GM12864 (cell line): Measurements from ENCODE around the gene PVALB.
"Not testable (repeated sequence)": the region's sequence is repeated elsewhere in the genome, so short reads cannot be mapped to it uniquely, and the experiment has no call there.

Source experiments
- DNase-seq: peaks from one replicate; pipeline ENCODE4 v3.0.0-alpha.2; 2011; ENCODE audit warnings: low read depth
- H3K4me3 ChIP-seq: 2 replicates; pipeline ENCODE4 v1.5.1; 2011; ENCODE audit warnings: mild to moderate bottlenecking, low read depth, low read length, control low read depth
- TF ChIP-seq, protein P1 (sequence below): IDR thresholded peaks from 2 replicates; pipeline ENCODE4 v1.5.1; 2011; ENCODE audit warnings: low read depth, mild to moderate bottlenecking, moderate library complexity, low read length, control low read depth, inconsistent platforms; ENCODE audit errors: missing control alignments

PVALB gene

GRCh38 chr22:36759481-36760159 lies 57.2 kb downstream of the PVALB start:
- no peak for DNase-seq
- TF ChIP-seq, protein P1, sequence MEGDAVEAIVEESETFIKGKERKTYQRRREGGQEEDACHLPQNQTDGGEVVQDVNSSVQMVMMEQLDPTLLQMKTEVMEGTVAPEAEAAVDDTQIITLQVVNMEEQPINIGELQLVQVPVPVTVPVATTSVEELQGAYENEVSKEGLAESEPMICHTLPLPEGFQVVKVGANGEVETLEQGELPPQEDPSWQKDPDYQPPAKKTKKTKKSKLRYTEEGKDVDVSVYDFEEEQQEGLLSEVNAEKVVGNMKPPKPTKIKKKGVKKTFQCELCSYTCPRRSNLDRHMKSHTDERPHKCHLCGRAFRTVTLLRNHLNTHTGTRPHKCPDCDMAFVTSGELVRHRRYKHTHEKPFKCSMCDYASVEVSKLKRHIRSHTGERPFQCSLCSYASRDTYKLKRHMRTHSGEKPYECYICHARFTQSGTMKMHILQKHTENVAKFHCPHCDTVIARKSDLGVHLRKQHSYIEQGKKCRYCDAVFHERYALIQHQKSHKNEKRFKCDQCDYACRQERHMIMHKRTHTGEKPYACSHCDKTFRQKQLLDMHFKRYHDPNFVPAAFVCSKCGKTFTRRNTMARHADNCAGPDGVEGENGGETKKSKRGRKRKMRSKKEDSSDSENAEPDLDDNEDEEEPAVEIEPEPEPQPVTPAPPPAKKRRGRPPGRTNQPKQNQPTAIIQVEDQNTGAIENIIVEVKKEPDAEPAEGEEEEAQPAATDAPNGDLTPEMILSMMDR = no peak
- no peak overlapping the region for H3K4me3 ChIP-seq

DNA sequence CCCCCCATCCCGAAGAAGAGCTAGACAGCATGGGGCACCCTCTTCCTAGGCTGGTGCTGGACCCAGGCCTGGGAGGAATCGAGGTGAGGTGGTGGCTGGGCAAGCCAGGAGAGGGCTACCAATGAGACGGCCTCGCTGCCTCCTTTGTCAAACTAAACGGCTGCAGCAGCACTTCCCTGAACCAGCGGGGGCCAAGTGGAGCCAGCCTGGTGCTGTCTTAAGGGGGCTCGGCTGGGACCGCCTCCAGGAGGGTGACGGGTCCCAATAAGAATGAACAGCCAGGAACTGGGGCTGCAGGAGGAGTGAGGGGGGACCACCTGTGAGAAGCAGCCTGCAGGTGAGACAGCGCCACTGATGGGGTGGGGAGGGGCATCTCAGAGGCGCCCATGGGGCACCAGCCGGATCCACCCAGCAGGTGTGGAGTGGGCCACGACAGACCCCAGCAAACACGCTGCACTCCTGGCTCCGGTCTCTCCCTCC lies 58.0 kb downstream of the PVALB start:
- TF ChIP-seq, protein P1 = no peak
- DNase-seq = no peak
- H3K4me3 ChIP-seq = no peak overlapping the region

GRCh38 chr22:36757668-36758211 lies 59.1 kb downstream of the PVALB start:
- TF ChIP-seq, protein P1 = peak; percentile 91
- peak; percentile 30 for DNase-seq
- H3K4me3 ChIP-seq = no peak overlapping the region

DNA sequence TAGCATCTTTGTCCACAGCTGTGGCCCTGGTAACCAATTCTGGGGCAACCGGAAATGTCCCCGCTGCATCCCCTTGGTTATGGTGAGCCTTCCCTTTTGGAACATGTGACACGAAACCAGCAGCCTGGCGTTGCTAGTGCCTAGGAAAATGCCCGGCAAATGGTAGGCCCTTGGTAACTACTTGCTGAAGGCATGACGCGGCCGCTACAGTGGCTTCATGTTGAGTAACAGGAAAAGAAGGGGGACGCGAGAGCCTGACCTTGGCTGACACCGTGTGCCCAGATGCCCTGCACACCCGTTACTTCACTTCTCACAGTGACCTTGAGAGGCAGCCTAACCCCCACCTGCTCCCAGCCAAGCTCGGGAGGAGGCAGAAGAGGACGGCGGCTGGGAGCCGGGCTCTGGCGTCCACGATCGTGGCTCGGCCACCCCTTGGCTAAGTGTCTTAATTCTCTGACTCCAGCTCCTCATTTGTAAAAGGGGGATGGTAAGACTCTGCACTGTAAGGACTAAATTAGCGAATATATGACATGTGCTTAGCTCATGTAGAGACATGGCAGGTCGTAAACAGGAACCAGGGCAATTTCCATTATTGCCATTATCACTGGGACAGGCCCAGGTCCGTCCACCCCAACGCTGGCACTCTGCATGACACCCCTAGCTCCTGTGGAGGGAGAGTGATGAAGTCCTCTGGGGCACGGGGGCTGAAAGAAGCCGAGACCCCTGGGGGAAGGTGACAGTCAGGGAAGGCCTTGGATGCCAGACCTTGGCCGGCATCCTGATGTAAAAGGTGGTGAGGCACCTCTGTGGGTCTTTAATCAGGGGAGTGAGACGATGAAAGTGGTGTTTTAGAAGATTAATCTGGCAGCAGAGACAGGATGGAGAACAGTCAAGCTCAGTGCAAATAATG lies 59.8 kb downstream of the PVALB start:
- no peak for DNase-seq
- TF ChIP-seq, protein P1 = no peak
- H3K4me3 ChIP-seq = no peak overlapping the region

DNA sequence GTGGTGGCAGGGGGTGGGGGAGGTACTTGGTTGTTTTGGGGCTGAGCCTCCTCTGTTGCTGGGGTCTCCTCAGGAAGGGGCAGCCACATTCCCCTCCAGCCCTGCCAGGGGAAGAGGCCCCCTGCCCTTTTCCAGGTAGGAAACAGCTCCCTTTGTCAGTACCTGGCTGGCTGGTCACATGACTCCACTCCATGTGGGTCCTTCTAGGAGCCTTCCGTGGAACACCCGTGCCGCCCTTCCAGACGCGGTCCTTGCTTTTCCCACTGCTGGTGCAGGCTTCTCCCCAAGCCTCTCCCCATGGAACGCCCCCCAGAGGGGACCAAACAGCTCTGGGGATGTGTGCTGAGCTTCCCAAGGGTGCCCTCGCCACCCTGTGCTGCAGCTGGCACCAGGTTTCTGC lies 60.8 kb downstream of the PVALB start:
- TF ChIP-seq, protein P1 = no peak
- no peak overlapping the region for H3K4me3 ChIP-seq

GRCh38 chr22:36755316-36755715 lies 61.5 kb downstream of the PVALB start:
- no peak overlapping the region for H3K4me3 ChIP-seq
- DNase-seq = no peak
- TF ChIP-seq, protein P1 = no peak

More for the DNA sequence above, 60.8 kb downstream of the PVALB start:
- DNase-seq = no peak

DNA sequence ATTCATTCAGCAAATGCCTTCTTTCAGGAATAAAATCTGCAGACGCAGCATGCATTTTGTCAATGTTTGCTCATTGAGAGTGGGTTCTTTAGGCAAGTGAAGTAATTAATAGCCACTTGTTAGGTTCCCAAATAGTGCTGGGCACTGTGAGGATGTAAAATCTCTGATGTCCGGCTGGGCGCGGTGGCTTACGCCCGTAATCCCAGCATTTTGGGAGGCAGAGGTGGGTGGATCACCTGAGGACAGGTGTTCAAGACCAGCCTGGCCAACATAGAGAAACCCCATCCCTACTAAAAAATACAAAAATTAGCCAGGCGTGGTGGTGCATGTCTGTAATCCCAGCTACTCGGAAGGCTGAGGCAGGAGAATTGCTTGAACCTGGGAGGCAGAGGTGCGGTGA lies 62.0 kb downstream of the PVALB start:
- not testable (repeated sequence) for H3K4me3 ChIP-seq, DNase-seq
